Fibroblast of lung (primary cell): ENCODE data around the gene TMCC1. TPM values are rescaled to one million over a fixed set of nuclear protein-coding genes. Genes with fewer than 3 reads are reported as not detected.

Source experiments
- DNase-seq, 2 donors: peaks; one replicate each; pipeline versions ENCODE4 v3.0.0 to v3.0.0-alpha.2; 2010; ENCODE audit warnings: low read depth in 2 of 2
- H2AFZ ChIP-seq: 2 replicates; pipeline ENCODE4 v1.5.1; 2012; ENCODE audit warnings: low read length, control low read depth, inconsistent platforms
- H3K27ac ChIP-seq: 2 replicates; pipeline ENCODE4 v1.5.1; 2011; ENCODE audit warnings: low read length, control low read depth; ENCODE audit not compliant: insufficient read depth
- H3K27me3 ChIP-seq: 2 replicates; pipeline ENCODE4 v1.5.1; 2011; ENCODE audit warnings: mild to moderate bottlenecking, low read length; ENCODE audit not compliant: control insufficient read depth, insufficient read depth
- H3K36me3 ChIP-seq: 2 replicates; pipeline ENCODE4 v1.5.1; 2011; ENCODE audit warnings: low read length; ENCODE audit not compliant: control insufficient read depth, insufficient read depth
- H3K4me1 ChIP-seq: 2 replicates; pipeline ENCODE4 v1.5.1; 2011; ENCODE audit warnings: low read length; ENCODE audit not compliant: control insufficient read depth, insufficient read depth; ENCODE audit errors: extremely low read depth
- H3K4me2 ChIP-seq: 2 replicates; pipeline ENCODE4 v1.5.1; 2011; ENCODE audit warnings: low read length, control low read depth; ENCODE audit not compliant: insufficient read depth; ENCODE audit errors: extremely low read depth
- H3K4me3 ChIP-seq, 4 experiments: fragments of 200-600 bp in 1 of 4; sonication (generic) in 1 of 4; replicated peaks in 1 of 4; 2 replicates each; pipeline ENCODE4 v1.5.1; 2011 to 2016; ENCODE audit warnings: low read length in 4 of 4, low read depth in 3 of 4, mild to moderate bottlenecking in 3 of 4, control low read depth in 2 of 4, inconsistent platforms in 1 of 4, mixed read lengths in 1 of 4; ENCODE audit not compliant: insufficient read depth in 1 of 4; ENCODE audit errors: control extremely low read depth in 1 of 4
- H3K79me2 ChIP-seq: 2 replicates; pipeline ENCODE4 v1.5.1; 2012; ENCODE audit warnings: mild to moderate bottlenecking, low read length, inconsistent platforms; ENCODE audit not compliant: control insufficient read depth, insufficient read depth
- H3K9ac ChIP-seq: 2 replicates; pipeline ENCODE4 v1.5.1; 2011; ENCODE audit warnings: mild to moderate bottlenecking, low read length, control low read depth; ENCODE audit not compliant: insufficient read depth
- H3K9me3 ChIP-seq: 2 replicates; pipeline ENCODE4 v1.5.1; 2012; ENCODE audit warnings: low read depth, low read length; ENCODE audit not compliant: control insufficient read depth, insufficient read depth
- H4K20me1 ChIP-seq: 2 replicates; pipeline ENCODE4 v1.5.1; 2011; ENCODE audit warnings: low read length; ENCODE audit not compliant: control insufficient read depth, insufficient read depth; ENCODE audit errors: extremely low read depth
- EZH2 ChIP-seq: IDR thresholded peaks from 2 replicates; pipeline ENCODE4 v1.5.1; 2012; ENCODE audit warnings: low read length, control low read depth, mild to moderate bottlenecking; ENCODE audit errors: missing control alignments
- polyA plus RNA-seq, 2 donors: library from polyadenylated mRNA; depleted of rRNA in 1 of 2; stranded (reverse) in 1 of 2; unstranded in 1 of 2; fragments of >200 nt; gene quantifications; 2 replicates each; pipeline ENCODE4 v1.2.1, GENCODE V29; 2011 to 2012; ENCODE audit warnings: missing spikeins in 1 of 2
- total RNA-seq: library from RNA; depleted of rRNA; stranded (reverse); fragments of >200 nt; gene quantifications from 2 replicates; pipeline ENCODE4 v1.2.1, GENCODE V29; 2014
- TF ChIP-seq, protein P1 (sequence below), 2 donors: IDR thresholded peaks in 1 of 2; conservative IDR thresholded peaks in 1 of 2; 1 replicate in 1 of 2; 2 replicates in 1 of 2; pipeline ENCODE4 v1.5.1; 2011 to 2012; ENCODE audit warnings: low read length in 2 of 2, control low read depth in 1 of 2, inconsistent platforms in 1 of 2, low read depth in 1 of 2, mild to moderate bottlenecking in 1 of 2

TMCC1 gene
- total and polyA plus RNA-seq, 2 donors (not counting 1 experiment from before 2014, with no cell fraction given): 16.2 to 16.8 TPM

DNA sequence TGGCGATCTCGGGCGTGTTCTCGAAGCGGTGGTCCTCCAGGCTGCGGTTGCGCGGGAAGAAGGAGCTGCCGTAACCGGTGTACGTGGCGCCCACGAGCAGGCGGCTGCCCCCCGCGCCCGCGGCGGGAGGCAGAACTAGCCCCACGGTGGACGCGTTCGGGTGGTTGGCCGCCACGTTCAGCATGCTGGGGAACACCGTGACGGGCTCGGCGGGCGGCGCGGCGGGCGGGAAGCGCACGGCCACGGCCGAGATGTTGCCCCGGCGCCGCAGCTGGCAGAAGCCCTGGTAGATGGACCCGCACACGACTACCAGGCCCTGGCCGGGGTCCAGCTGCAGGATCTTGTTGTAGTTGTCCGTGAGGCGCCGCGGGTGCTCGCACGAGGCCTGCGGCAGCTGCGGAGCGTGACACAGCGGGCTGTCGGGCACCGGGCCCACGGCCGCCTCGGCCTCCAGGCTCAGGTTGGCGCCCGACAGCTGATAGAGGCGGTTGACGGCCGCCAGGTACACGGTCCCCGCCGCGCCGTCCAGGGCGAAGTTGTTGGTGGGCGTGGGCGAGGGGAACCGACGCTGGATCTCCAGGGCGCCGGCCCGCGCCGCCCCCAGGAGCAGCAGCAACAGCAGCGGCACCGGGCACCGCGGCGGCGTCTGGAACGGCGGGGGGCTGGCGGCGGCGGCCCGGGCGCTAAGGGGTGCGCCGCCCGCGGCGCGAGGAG lies 287.4 kb downstream of the TMCC1 start:
- H3K27ac ChIP-seq: peak overlapping the region; percentile 64
- H3K27me3 ChIP-seq: no peaks in the 10 kb centered on the region
- TF ChIP-seq EZH2: no peak
- TF ChIP-seq, protein P1, sequence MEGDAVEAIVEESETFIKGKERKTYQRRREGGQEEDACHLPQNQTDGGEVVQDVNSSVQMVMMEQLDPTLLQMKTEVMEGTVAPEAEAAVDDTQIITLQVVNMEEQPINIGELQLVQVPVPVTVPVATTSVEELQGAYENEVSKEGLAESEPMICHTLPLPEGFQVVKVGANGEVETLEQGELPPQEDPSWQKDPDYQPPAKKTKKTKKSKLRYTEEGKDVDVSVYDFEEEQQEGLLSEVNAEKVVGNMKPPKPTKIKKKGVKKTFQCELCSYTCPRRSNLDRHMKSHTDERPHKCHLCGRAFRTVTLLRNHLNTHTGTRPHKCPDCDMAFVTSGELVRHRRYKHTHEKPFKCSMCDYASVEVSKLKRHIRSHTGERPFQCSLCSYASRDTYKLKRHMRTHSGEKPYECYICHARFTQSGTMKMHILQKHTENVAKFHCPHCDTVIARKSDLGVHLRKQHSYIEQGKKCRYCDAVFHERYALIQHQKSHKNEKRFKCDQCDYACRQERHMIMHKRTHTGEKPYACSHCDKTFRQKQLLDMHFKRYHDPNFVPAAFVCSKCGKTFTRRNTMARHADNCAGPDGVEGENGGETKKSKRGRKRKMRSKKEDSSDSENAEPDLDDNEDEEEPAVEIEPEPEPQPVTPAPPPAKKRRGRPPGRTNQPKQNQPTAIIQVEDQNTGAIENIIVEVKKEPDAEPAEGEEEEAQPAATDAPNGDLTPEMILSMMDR (conservative IDR thresholded peaks at IDR 0.05 in 1 of 2, IDR thresholded peaks at IDR 0.05 in 1 of 2; ENCODE audit: low read depth in 1 of 2, low read length in 2 of 2): no peak
- no peaks in the 10 kb centered on the region for H3K9me3 ChIP-seq
- H3K9ac ChIP-seq: peak overlapping the region; percentile 81
- no peaks in the 10 kb centered on the region for H4K20me1 ChIP-seq
- DNase-seq: peak; percentile 42 to 54
- H3K4me3 ChIP-seq: peak overlapping the region; percentile 61 to 78 (median 72)
- H2AFZ ChIP-seq: no peak overlapping the region
- peaks cover 33% of the 10 kb centered on the region for H3K4me1 ChIP-seq
- H3K79me2 ChIP-seq: peaks cover 52% of the 10 kb centered on the region
- no peaks in the 10 kb centered on the region for H3K36me3 ChIP-seq
- peak overlapping the region; percentile 76 for H3K4me2 ChIP-seq

DNA sequence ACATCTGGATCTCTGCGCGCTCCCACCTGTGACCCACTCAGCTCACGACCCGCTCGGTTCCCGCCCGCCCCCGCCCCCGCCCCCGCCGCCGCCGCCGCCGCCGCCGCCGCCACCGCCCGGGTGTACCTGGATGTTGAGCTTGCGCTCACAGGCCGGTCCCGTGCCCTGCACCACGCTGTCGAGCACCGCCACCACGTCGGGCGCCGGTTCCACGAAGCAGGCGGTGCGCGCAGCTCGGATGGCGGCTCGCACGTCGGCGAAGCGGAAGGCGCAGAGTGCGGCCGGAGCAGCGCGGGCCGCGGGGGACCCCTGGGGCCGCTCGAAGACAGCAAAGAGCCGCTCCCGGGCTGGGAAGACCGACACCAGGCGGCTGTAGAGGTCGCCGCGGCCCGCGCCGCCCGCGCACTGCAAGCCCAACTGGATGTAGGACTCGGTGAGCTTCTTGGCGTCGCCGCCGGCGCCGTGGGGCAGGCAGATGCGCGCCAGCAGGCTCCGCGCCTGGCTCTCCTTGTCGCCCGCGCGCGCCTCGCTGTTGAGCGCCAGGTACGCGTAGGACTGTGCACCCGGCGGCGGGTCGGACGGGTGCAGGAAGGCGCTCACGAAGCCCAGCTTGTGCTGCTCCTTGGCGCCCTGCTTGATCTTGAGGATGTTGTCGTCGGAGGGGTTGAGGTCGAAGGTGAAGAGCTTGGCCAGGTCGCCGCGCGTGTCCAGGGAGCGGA lies 288.1 kb downstream of the TMCC1 start:
- Histone ChIP-seq H4K20me1 (no peaks in the 10 kb centered on the region), H3K4me3 (peak overlapping the region; percentile 67 to 86 (median 78)), H3K27me3 (no peaks in the 10 kb centered on the region), H3K9me3 (no peaks in the 10 kb centered on the region), H3K9ac (peak overlapping the region; percentile 81), H3K27ac (peak overlapping the region; percentile 64), H3K4me2 (peak overlapping the region; percentile 96), H2AFZ (no peak overlapping the region), H3K4me1 (peaks cover 33% of the 10 kb centered on the region), H3K36me3 (no peaks in the 10 kb centered on the region), H3K79me2 (peaks cover 59% of the 10 kb centered on the region)
- peak; percentile 47 to 67 for DNase-seq
- no peak for TF ChIP-seq EZH2
- TF ChIP-seq, protein P1 (conservative IDR thresholded peaks at IDR 0.05 in 1 of 2, IDR thresholded peaks at IDR 0.05 in 1 of 2; ENCODE audit: low read depth in 1 of 2, low read length in 2 of 2): no peak

GRCh38 chr3:129604767-129605166 lies 288.7 kb downstream of the TMCC1 start:
- DNase-seq: no peak
- Histone ChIP-seq H4K20me1 (no peaks in the 10 kb centered on the region), H3K9ac (peak overlapping the region; percentile 31), H3K4me2 (peak overlapping the region; percentile 96), H3K4me3 (peak overlapping the region; percentile 53 to 86 (median 75)), H3K27ac (no peak overlapping the region), H3K27me3 (no peaks in the 10 kb centered on the region), H3K4me1 (peaks cover 34% of the 10 kb centered on the region), H3K36me3 (no peaks in the 10 kb centered on the region), H3K9me3 (no peaks in the 10 kb centered on the region), H2AFZ (no peak overlapping the region), H3K79me2 (peaks cover 65% of the 10 kb centered on the region)
- no peak for TF ChIP-seq EZH2
- TF ChIP-seq, protein P1 (conservative IDR thresholded peaks at IDR 0.05 in 1 of 2, IDR thresholded peaks at IDR 0.05 in 1 of 2; ENCODE audit: low read depth in 1 of 2, low read length in 2 of 2): no peak
